ENCODE results near the gene MB21D2.

Gene MB21D2

DNA sequence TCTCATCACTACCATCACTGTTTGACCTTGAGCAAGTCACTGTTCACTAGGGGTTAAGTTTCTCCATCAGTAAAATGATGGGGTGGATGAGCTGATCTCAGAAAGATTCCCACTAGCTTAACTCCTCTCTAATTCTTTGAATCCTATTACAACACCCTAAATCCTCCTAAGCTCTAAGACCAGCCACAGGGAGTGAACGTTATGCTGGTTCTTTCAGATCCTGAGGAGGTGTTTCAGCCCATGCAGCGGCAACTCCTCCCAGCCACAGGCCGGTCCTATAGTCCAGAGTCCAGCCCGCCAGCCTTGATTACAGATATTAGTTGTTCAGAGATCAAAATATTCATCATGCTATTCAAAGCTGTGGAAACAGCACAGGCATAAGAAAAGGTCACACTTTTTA lies 15.1 kb downstream of the MB21D2 start:
- no peak overlapping the region for H2AFZ ChIP-seq (ENCODE audit: low read depth, low read length, severe bottlenecking)
- no peaks in the 10 kb centered on the region for H3K9me3 ChIP-seq (ENCODE audit: insufficient read depth, low read length)
- H3K4me3 ChIP-seq (ENCODE audit: insufficient read depth, low read length, poor library complexity, severe bottlenecking) = no peak overlapping the region
- H3K27me3 ChIP-seq (ENCODE audit: low read length) = no peaks in the 10 kb centered on the region
- no peak overlapping the region for H3K9ac ChIP-seq (ENCODE audit: low read length)
- no peaks in the 10 kb centered on the region for H3K9me2 ChIP-seq (replicated peaks; ENCODE audit: insufficient read depth, low read length)
- TF ChIP-seq EZH2phosphoT487 (conservative IDR thresholded peaks at IDR 0.05; ENCODE audit: low read length) (no peak), CTCF (IDR thresholded peaks at IDR 0.05; ENCODE audit: insufficient read depth, low read length, poor library complexity, severe bottlenecking) (no peak)
- H3K36me3 ChIP-seq (ENCODE audit: low read length) = no peaks in the 10 kb centered on the region
- H3F3A ChIP-seq (ENCODE audit: insufficient read depth) = no peaks in the 10 kb centered on the region
- no peaks in the 10 kb centered on the region for H3K79me2 ChIP-seq (ENCODE audit: insufficient read depth, low read length)
- no peak overlapping the region for H3K4me2 ChIP-seq (ENCODE audit: low read depth, low read length, poor library complexity, severe bottlenecking)
- H4K20me1 ChIP-seq (ENCODE audit: low read depth, low read length) = no peaks in the 10 kb centered on the region
- H3K27ac ChIP-seq (ENCODE audit: low read depth, low read length) = no peak overlapping the region

DNA sequence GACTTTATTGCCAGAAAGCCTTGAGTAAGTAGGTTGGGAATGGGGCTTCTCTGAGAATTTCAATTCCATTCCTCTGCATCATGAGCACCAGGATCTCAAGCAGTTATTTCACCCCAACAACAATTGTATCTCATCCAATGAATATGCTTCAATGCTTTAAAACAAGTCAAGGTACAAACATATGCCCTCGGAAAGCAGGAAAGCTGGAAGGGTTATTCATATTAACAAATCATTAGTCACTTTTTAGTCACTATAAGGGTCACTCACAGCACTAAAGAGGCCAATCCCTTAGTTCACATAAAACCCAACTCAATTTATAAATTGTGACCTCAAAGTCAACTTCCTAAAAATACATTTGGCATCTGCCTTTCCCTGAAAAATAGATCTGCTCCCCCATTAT lies 16.2 kb downstream of the MB21D2 start:
- H3K4me2 ChIP-seq (ENCODE audit: low read depth, low read length, poor library complexity, severe bottlenecking) = no peak overlapping the region
- no peak overlapping the region for H3K9ac ChIP-seq (ENCODE audit: low read length)
- H4K20me1 ChIP-seq (ENCODE audit: low read depth, low read length) = no peaks in the 10 kb centered on the region
- H3K4me3 ChIP-seq (ENCODE audit: insufficient read depth, low read length, poor library complexity, severe bottlenecking) = no peak overlapping the region
- no peaks in the 10 kb centered on the region for H3K9me2 ChIP-seq (replicated peaks; ENCODE audit: insufficient read depth, low read length)
- H3K27me3 ChIP-seq (ENCODE audit: low read length) = peaks cover 3% of the 10 kb centered on the region; the same call in 1 of the 2 replicates
- no peaks in the 10 kb centered on the region for H3K79me2 ChIP-seq (ENCODE audit: insufficient read depth, low read length)
- H3F3A ChIP-seq (ENCODE audit: insufficient read depth) = no peaks in the 10 kb centered on the region
- H2AFZ ChIP-seq (ENCODE audit: low read depth, low read length, severe bottlenecking) = no peak overlapping the region
- TF ChIP-seq CTCF (IDR thresholded peaks at IDR 0.05; ENCODE audit: insufficient read depth, low read length, poor library complexity, severe bottlenecking) (no peak), EZH2phosphoT487 (conservative IDR thresholded peaks at IDR 0.05; ENCODE audit: low read length) (no peak)
- no peaks in the 10 kb centered on the region for H3K36me3 ChIP-seq (ENCODE audit: low read length)
- H3K27ac ChIP-seq (ENCODE audit: low read depth, low read length) = no peak overlapping the region
- H3K9me3 ChIP-seq (ENCODE audit: insufficient read depth, low read length) = no peaks in the 10 kb centered on the region

- Histone ChIP-seq H3K79me2 (ENCODE audit: insufficient read depth, low read length) (no peaks in the 10 kb centered on the region), H3K27me3 (ENCODE audit: low read length) (peaks cover 3% of the 10 kb centered on the region; the same call in 1 of the 2 replicates), H3K36me3 (ENCODE audit: low read length) (no peaks in the 10 kb centered on the region), H3K4me3 (ENCODE audit: insufficient read depth, low read length, poor library complexity, severe bottlenecking) (no peak overlapping the region), H2AFZ (ENCODE audit: low read depth, low read length, severe bottlenecking) (no peak overlapping the region), H3K27ac (ENCODE audit: low read depth, low read length) (no peak overlapping the region), H3K4me2 (ENCODE audit: low read depth, low read length, poor library complexity, severe bottlenecking) (no peak overlapping the region), H4K20me1 (ENCODE audit: low read depth, low read length) (no peaks in the 10 kb centered on the region), H3F3A (ENCODE audit: insufficient read depth) (no peaks in the 10 kb centered on the region), H3K9ac (ENCODE audit: low read length) (no peak overlapping the region), H3K9me3 (ENCODE audit: insufficient read depth, low read length) (no peaks in the 10 kb centered on the region), H3K9me2 (replicated peaks; ENCODE audit: insufficient read depth, low read length) (no peaks in the 10 kb centered on the region)
- TF ChIP-seq CTCF (IDR thresholded peaks at IDR 0.05; ENCODE audit: insufficient read depth, low read length, poor library complexity, severe bottlenecking) = no peak
- TF ChIP-seq EZH2phosphoT487 (conservative IDR thresholded peaks at IDR 0.05; ENCODE audit: low read length) = no peak
Observed at GRCh38 chr3:192899540-192899982, 18.1 kb downstream of the MB21D2 start.

All from SU-DHL-6 (cell line).